CD4-positive, alpha-beta T cell (primary cell): ENCODE measurements around the gene SYNE1. TPM values are rescaled to one million over a fixed set of nuclear protein-coding genes. Genes with fewer than 3 reads are reported as not detected.
"Not testable (repeated sequence)": the region's sequence is repeated elsewhere in the genome, so short reads cannot be mapped to it uniquely, and the experiment has no call there.

Source experiments
- ATAC-seq: fragments of 200-7000 bp; cut with Tn5 transposase; one replicate; pipeline ENCODE4 v1.10.0; 2022; ENCODE audit warnings: mild to moderate bottlenecking; ENCODE audit not compliant: poor library complexity
- CTCF ChIA-PET: fragments of 350-600 bp; sonication (Branson Sonifier 250); formaldehyde crosslinking; loops from one replicate; lab custom pipeline; 2021; ENCODE audit warnings: antibody characterized with exemption, inconsistent platforms; lab: Charles Lee
- POLR2A ChIA-PET: fragments of 350-600 bp; sonication (Branson Sonifier 250); formaldehyde crosslinking; loops from one replicate; lab custom pipeline; 2021; ENCODE audit warnings: antibody characterized with exemption, inconsistent platforms; lab: Charles Lee
- DNase-seq, 14 experiments: peaks; one replicate each; pipeline ENCODE4 v3.0.0-alpha.2; 2013 to 2020; ENCODE audit warnings: mixed read lengths in 2 of 14
- H3K27ac ChIP-seq, 2 donors: one replicate each; pipeline versions ENCODE4 v1.5.1 to v1.7.0; 2013; ENCODE audit warnings: low read length in 2 of 2, low read depth in 1 of 2, mild to moderate bottlenecking in 1 of 2
- H3K27me3 ChIP-seq, 2 experiments: 1 replicate in 1 of 2; 2 replicates in 1 of 2; pipeline versions ENCODE4 v1.6.1 to v1.7.0; 2013; ENCODE audit warnings: low read length in 2 of 2, control low read depth in 1 of 2, mild to moderate bottlenecking in 1 of 2, moderate library complexity in 1 of 2; ENCODE audit not compliant: insufficient read depth in 2 of 2, control insufficient read depth in 1 of 2
- H3K36me3 ChIP-seq: one replicate; pipeline ENCODE4 v1.6.1; 2013; ENCODE audit warnings: low read length, control low read depth; ENCODE audit not compliant: insufficient read depth
- H3K4me1 ChIP-seq: one replicate; pipeline ENCODE4 v1.6.1; 2013; ENCODE audit warnings: low read length, control low read depth; ENCODE audit not compliant: insufficient read depth
- H3K4me3 ChIP-seq: one replicate; pipeline ENCODE4 v1.5.1; 2013; ENCODE audit warnings: mild to moderate bottlenecking, low read length, moderate library complexity
- H3K9me3 ChIP-seq, 2 experiments: 1 replicate in 1 of 2; 2 replicates in 1 of 2; pipeline versions ENCODE4 v1.6.1 to v1.7.0; 2013; ENCODE audit warnings: low read length in 2 of 2, mild to moderate bottlenecking in 2 of 2, control low read depth in 1 of 2, moderate library complexity in 1 of 2; ENCODE audit not compliant: control insufficient read depth in 1 of 2, insufficient read depth in 1 of 2
- H3K27ac Mint-ChIP-seq: one replicate; pipeline ENCODE4 v1.8.0; 2020; ENCODE audit warnings: mixed read lengths
- H3K27me3 Mint-ChIP-seq: one replicate; pipeline ENCODE4 v1.8.0; 2021; ENCODE audit warnings: mixed read lengths
- H3K36me3 Mint-ChIP-seq: one replicate; pipeline ENCODE4 v1.8.0; 2021; ENCODE audit warnings: low read depth, mixed read lengths
- H3K4me1 Mint-ChIP-seq: one replicate; pipeline ENCODE4 v1.8.0; 2021; ENCODE audit warnings: low read depth, mixed read lengths
- H3K4me3 Mint-ChIP-seq: one replicate; pipeline ENCODE4 v1.8.0; 2020; ENCODE audit warnings: mild to moderate bottlenecking, mixed read lengths
- H3K9me3 Mint-ChIP-seq: one replicate; pipeline ENCODE4 v1.8.0; 2020; ENCODE audit warnings: mixed read lengths
- intact Hi-C, 2 experiments: fragments of 100-400 bp; cut with DNase I in 1 of 2; cut with micrococcal nuclease in 1 of 2; formaldehyde crosslinking; loops; one replicate each; pipeline versions ENCODE4 v1.15.1 to v1.9.0; 2023 to 2025; cut with DNase I, micrococcal nuclease
- total RNA-seq, 174 experiments: library from RNA in 2 of 174; stranded (reverse) in 2 of 174; gene quantifications; one replicate each; pipeline ENCODE4 v1.2.3 and lab custom pipeline; 2021 to 2026
- TF ChIP-seq, protein P1 (sequence below): fragments of 200-600 bp; IDR thresholded peaks from one replicate; pipeline ENCODE4 v1.8.0; 2022; ENCODE audit warnings: antibody characterized with exemption, mild to moderate bottlenecking

SYNE1 gene
- total RNA-seq, 2 experiments from 2014 or later = 94.9 to 108 TPM

GRCh38 chr6:152529369-152529768 is 107.8 kb downstream of the SYNE1 start:
- ATAC-seq (no peak), DNase-seq (no peak)
- no peak overlapping the region for H3K4me3 Mint-ChIP-seq
- H3K36me3 Mint-ChIP-seq = no peaks in the 10 kb centered on the region
- H3K4me1 Mint-ChIP-seq = no peaks in the 10 kb centered on the region
- Histone ChIP-seq H3K4me1 (no peaks in the 10 kb centered on the region), H3K4me3 (no peak overlapping the region), H3K36me3 (no peaks in the 10 kb centered on the region), H3K27me3 (peaks cover 0 to 3% of the 10 kb centered on the region in 2 experiments), H3K9me3 (no peaks in the 10 kb centered on the region), H3K27ac (no peak overlapping the region)
- TF ChIP-seq, protein P1, sequence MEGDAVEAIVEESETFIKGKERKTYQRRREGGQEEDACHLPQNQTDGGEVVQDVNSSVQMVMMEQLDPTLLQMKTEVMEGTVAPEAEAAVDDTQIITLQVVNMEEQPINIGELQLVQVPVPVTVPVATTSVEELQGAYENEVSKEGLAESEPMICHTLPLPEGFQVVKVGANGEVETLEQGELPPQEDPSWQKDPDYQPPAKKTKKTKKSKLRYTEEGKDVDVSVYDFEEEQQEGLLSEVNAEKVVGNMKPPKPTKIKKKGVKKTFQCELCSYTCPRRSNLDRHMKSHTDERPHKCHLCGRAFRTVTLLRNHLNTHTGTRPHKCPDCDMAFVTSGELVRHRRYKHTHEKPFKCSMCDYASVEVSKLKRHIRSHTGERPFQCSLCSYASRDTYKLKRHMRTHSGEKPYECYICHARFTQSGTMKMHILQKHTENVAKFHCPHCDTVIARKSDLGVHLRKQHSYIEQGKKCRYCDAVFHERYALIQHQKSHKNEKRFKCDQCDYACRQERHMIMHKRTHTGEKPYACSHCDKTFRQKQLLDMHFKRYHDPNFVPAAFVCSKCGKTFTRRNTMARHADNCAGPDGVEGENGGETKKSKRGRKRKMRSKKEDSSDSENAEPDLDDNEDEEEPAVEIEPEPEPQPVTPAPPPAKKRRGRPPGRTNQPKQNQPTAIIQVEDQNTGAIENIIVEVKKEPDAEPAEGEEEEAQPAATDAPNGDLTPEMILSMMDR = no peak
- H3K27ac Mint-ChIP-seq = no peak overlapping the region
- peaks cover 26% of the 10 kb centered on the region for H3K27me3 Mint-ChIP-seq
- CTCF ChIA-PET = no interaction called here
- no peaks in the 10 kb centered on the region for H3K9me3 Mint-ChIP-seq
- intact Hi-C loops = no loop called here
- POLR2A ChIA-PET = no interaction called here

DNA sequence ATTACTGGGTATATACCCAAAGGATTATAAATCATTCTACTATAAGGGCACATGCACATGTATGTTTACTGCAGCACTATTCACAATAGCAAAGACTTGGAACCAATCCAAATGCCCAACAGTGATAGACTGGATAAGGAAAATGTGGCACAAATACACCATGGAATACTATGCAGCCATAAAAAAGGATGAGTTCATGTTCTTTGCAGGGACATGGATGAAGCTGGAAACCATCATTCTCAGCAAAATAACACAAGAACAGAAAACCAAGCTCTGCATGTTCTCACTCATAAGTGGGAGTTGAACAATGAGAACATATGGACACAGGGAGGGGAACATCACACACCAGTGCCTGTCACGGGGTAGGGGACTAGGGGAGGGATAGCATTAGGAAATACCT is 123.0 kb downstream of the SYNE1 start:
- H3K27ac Mint-ChIP-seq, H3K27me3 ChIP-seq, H3K9me3 ChIP-seq, DNase-seq, H3K27ac ChIP-seq, H3K36me3 ChIP-seq, H3K36me3 Mint-ChIP-seq, H3K4me3 ChIP-seq, H3K4me1 ChIP-seq, H3K4me1 Mint-ChIP-seq, H3K9me3 Mint-ChIP-seq, CTCF ChIA-PET, H3K4me3 Mint-ChIP-seq, POLR2A ChIA-PET, intact Hi-C loops, ATAC-seq: not testable (repeated sequence)
- peaks cover 21% of the 10 kb centered on the region for H3K27me3 Mint-ChIP-seq

- H3K4me3 Mint-ChIP-seq = no peak overlapping the region
- H3K9me3 Mint-ChIP-seq = no peaks in the 10 kb centered on the region
- H3K36me3 Mint-ChIP-seq = no peaks in the 10 kb centered on the region
- no peak overlapping the region for H3K27ac ChIP-seq
- H3K4me1 ChIP-seq = no peaks in the 10 kb centered on the region
- ATAC-seq = no peak
- H3K27ac Mint-ChIP-seq = no peak overlapping the region
- intact Hi-C loops = no loop called here
- H3K9me3 ChIP-seq = no peaks in the 10 kb centered on the region
- CTCF ChIA-PET = no interaction called here
- POLR2A ChIA-PET = no interaction called here
- TF ChIP-seq, protein P1 = no peak
- H3K4me3 ChIP-seq = no peak overlapping the region
- H3K36me3 ChIP-seq = no peaks in the 10 kb centered on the region
- no peaks in the 10 kb centered on the region for H3K4me1 Mint-ChIP-seq
- no peak for DNase-seq
- H3K27me3 Mint-ChIP-seq = peaks cover 17% of the 10 kb centered on the region
- H3K27me3 ChIP-seq = peaks cover 0 to 10% of the 10 kb centered on the region in 2 experiments
These were observed 127.2 kb downstream of the SYNE1 start for GRCh38 chr6:152509916-152510315.

DNA sequence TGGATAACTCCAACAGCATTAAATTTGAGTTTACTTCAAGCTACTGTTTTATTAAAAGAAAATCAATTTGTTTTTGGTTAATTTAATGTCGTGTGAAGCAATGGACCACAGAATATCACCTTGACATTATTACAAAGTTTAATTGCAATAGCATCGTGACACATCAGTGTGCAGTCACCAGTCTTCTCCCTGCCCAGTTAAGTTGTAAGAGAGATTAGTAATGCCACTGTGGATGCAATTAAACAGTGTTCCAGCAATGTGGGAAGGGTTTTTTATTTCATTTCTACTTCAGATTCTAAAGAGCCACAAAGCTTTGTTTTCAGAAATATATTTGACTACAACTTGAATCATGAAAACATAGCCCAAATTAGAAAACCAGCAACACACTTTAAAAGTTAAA is 128.7 kb downstream of the SYNE1 start:
- Mint-ChIP-seq H3K36me3 (no peaks in the 10 kb centered on the region), H3K9me3 (no peaks in the 10 kb centered on the region), H3K27me3 (peaks cover 9% of the 10 kb centered on the region), H3K4me3 (no peak overlapping the region), H3K4me1 (no peaks in the 10 kb centered on the region), H3K27ac (no peak overlapping the region)
- TF ChIP-seq, protein P1 = no peak
- H3K9me3 ChIP-seq = no peaks in the 10 kb centered on the region
- H3K4me3 ChIP-seq = no peak overlapping the region
- H3K27ac ChIP-seq = no peak overlapping the region
- intact Hi-C loops = no loop called here
- H3K36me3 ChIP-seq = no peaks in the 10 kb centered on the region
- no peaks in the 10 kb centered on the region for H3K4me1 ChIP-seq
- DNase-seq = no peak
- ATAC-seq = no peak
- ChIA-PET POLR2A (no interaction called here), CTCF (no interaction called here)
- peaks cover 0 to 11% of the 10 kb centered on the region in 2 experiments for H3K27me3 ChIP-seq
